A549 (cell line): ENCODE measurements around the gene CLSTN2.

Source experiments
- CEBPB ChIP-seq, 2 experiments: fragments of >200 bp in 1 of 2; sonication (Bioruptor Twin) in 1 of 2; formaldehyde crosslinking in 1 of 2; IDR thresholded peaks; 2 replicates each; pipeline ENCODE4 v1.6.1; 2012 to 2016
- CTCF ChIP-seq: fragments of >200 bp; sonication (Bioruptor Twin); formaldehyde crosslinking; IDR thresholded peaks from 3 replicates; pipeline ENCODE4 v1.5.1; 2016
- HEYL ChIP-seq: fragments of 250-450 bp; sonication (Bioruptor Pico); IDR thresholded peaks from 2 replicates; pipeline ENCODE4 v1.8.0; 2021; ENCODE audit warnings: mild to moderate bottlenecking, moderate library complexity
- PHF8 ChIP-seq: fragments of 200-600 bp; sonication (generic); IDR thresholded peaks from 2 replicates; pipeline ENCODE4 v1.6.1; 2016; ENCODE audit warnings: low read depth, mild to moderate bottlenecking, antibody characterized with exemption, moderate library complexity, borderline replicate concordance
- POLR2A ChIP-seq: IDR thresholded peaks from 2 replicates; pipeline ENCODE4 v1.6.1; 2012; ENCODE audit warnings: mild to moderate bottlenecking, low read length
- REST ChIP-seq: fragments of 200-600 bp; sonication (generic); IDR thresholded peaks from 2 replicates; pipeline ENCODE4 v1.6.1; 2016; ENCODE audit warnings: antibody characterized with exemption, mild to moderate bottlenecking, moderate library complexity
- RNF2 ChIP-seq: fragments of 200-600 bp; sonication (generic); IDR thresholded peaks from 2 replicates; pipeline ENCODE4 v1.6.1; 2016; ENCODE audit warnings: low read depth, mild to moderate bottlenecking, antibody characterized with exemption, moderate library complexity, borderline replicate concordance

- TF ChIP-seq CTCF: no peak
- TF ChIP-seq PHF8: no peak
- no peak for TF ChIP-seq CEBPB (IDR thresholded peaks at IDR 0.05)
- TF ChIP-seq POLR2A: no peak
- TF ChIP-seq RNF2: no peak
- no peak for TF ChIP-seq REST
- TF ChIP-seq HEYL: no peak
Measured at GRCh38 chr3:139939681-139940190, 4.8 kb downstream of the CLSTN2 start.
